Ovary (tissue), 9 donors: Measurements from ENCODE around the gene RRAS2. TPM values are rescaled to one million over a fixed set of nuclear protein-coding genes. Genes with fewer than 3 reads are reported as not detected.

Experiments used
- DNase-seq, 5 donors: peaks; one replicate each; pipeline ENCODE4 v3.0.0-alpha.2; 2019 to 2020
- H3K27ac ChIP-seq, 2 donors: fragments of 200-600 bp; one replicate each; pipeline versions ENCODE4 v1.5.1 to v1.8.0; 2019 to 2022
- H3K27me3 ChIP-seq: fragments of 200-600 bp; one replicate; pipeline ENCODE4 v1.8.0; 2022
- H3K36me3 ChIP-seq: fragments of 200-600 bp; sonication (generic); one replicate; pipeline ENCODE4 v1.5.1; 2019
- H3K4me1 ChIP-seq: one replicate; pipeline ENCODE4 v1.8.1; 2013; ENCODE audit warnings: mild to moderate bottlenecking, moderate library complexity; ENCODE audit not compliant: insufficient read depth
- H3K4me3 ChIP-seq: fragments of 200-600 bp; sonication (generic); one replicate; pipeline ENCODE4 v1.5.1; 2017
- H3K9me3 ChIP-seq, 2 donors: fragments of 200-600 bp in 1 of 2; sonication (generic) in 1 of 2; one replicate each; pipeline versions ENCODE4 v1.5.1 to v1.8.1; 2013 to 2019; ENCODE audit warnings: mild to moderate bottlenecking in 1 of 2, moderate library complexity in 1 of 2
- CTCF ChIP-seq, 3 donors: fragments of 450-650 bp in 2 of 3; fragments of 200-600 bp in 1 of 3; IDR thresholded peaks; one replicate each; pipeline versions ENCODE4 v1.5.1 to v1.8.0; 2016 to 2022; ENCODE audit warnings: antibody characterized with exemption in 3 of 3, mild to moderate bottlenecking in 1 of 3
- EP300 ChIP-seq: sonication (generic); formaldehyde crosslinking; IDR thresholded peaks from one replicate; pipeline ENCODE4 v1.6.1; 2017; ENCODE audit warnings: antibody characterized with exemption
- POLR2A ChIP-seq: fragments of 450-650 bp; IDR thresholded peaks from one replicate; pipeline ENCODE4 v1.6.1; 2017; ENCODE audit warnings: antibody characterized with exemption, mild to moderate bottlenecking, moderate library complexity
- WGBS, 3 donors: extraction: QIAGEN DNeasy Blood & Tissue Kit in 1 of 3; methylation state at CpG; one replicate each; pipeline versions ENCODE4 v1.1.5 to v1.1.7; 2013 to 2017; 5-methylcytosine and 5-hydroxymethylcytosine counted together
- intact Hi-C, 4 donors: fragments of 100-400 bp; cut with DNase I; formaldehyde crosslinking; loops; one replicate each; pipeline versions ENCODE4 v1.11.0 to v1.15.1; 2022 to 2023
- polyA plus RNA-seq, 2 donors: library from polyadenylated mRNA; stranded (reverse); fragments of 200-250 nt in 1 of 2; fragments of 350-450 nt in 1 of 2; fragmentation: Illumina TruSeq in 1 of 2; extraction: RNeasy Lipid Tissue Mini Kit (QIAGEN cat#74804) in 1 of 2; gene quantifications; one replicate each; pipeline ENCODE4 v1.2.3, GENCODE V29; 2013 to 2014
- total RNA-seq, 7 donors: library from RNA; depleted of rRNA in 2 of 7; stranded (reverse); fragments of >200 nt in 2 of 7; fragmentation: NEBNext Ultra II Directional in 3 of 7; extraction: Animal tissue kit (Norgen Biotek cat#: 25700) in 3 of 7; gene quantifications; one replicate each; pipeline versions ENCODE4 v1.1.0 to v1.2.4, GENCODE V29; 2016 to 2023
- donor health status: DM: no; HTN: no; CAD: no; lungs with moderate emphysema.
- donor health status: DM: no; HTN: no; CAD: no.
- donor health status: Bipolar disorder and iron deficiency.
- donor health status: DM: yes; HTN: yes; CAD: no.
- donor health status: DM: no; HTN: no; CAD: no.
- donor health status: DM: yes; HTN: yes; CAD: no.

RRAS2 gene
- total and polyA plus RNA-seq, 9 donors = 25.7 to 45.2 (median 34.8) TPM

- H3K9me3 ChIP-seq = no peaks in the 10 kb centered on the region
- intact Hi-C loops = no loop called here
- no peaks in the 10 kb centered on the region for H3K4me1 ChIP-seq
- no peak for DNase-seq
- no peaks in the 10 kb centered on the region for H3K27me3 ChIP-seq
- H3K27ac ChIP-seq = no peak overlapping the region
- no peak for TF ChIP-seq CTCF (IDR thresholded peaks at IDR 0.05)
- no peak for TF ChIP-seq EP300
- TF ChIP-seq POLR2A = no peak
- H3K36me3 ChIP-seq = no peaks in the 10 kb centered on the region
- H3K4me3 ChIP-seq = no peak overlapping the region
Measured at GRCh38 chr11:14396273-14396672, 37.3 kb upstream of the RRAS2 start.

DNA sequence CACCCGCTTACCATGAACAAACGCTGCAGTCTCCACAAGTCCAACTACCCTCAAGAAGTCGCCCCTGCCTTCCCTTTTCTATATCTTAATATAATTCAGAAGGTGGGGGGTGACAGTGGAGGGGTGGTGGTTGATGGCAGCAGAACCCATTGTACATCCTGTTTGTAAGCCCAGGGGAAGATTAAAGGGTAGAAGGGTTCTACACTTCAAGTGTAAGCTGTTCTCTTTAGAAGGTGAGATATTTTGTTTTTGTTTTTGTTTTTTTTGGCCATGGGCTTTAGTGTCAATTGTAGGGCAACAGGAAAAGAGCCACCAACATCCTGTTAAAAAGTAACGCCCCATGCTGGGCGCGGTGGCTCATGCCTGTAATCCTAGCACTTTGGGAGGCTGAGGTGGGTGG is 34.9 kb upstream of the RRAS2 start:
- H3K36me3 ChIP-seq = no peaks in the 10 kb centered on the region
- DNase-seq = no peak
- H3K9me3 ChIP-seq = no peaks in the 10 kb centered on the region
- TF ChIP-seq POLR2A (no peak), EP300 (no peak), CTCF (IDR thresholded peaks at IDR 0.05) (no peak)
- WGBS, 3 donors = 94 to 99% (median 94%) methylated on average over 6 of the region's 6 CpGs
- no peak overlapping the region for H3K4me3 ChIP-seq
- H3K27ac ChIP-seq = no peak overlapping the region
- no peaks in the 10 kb centered on the region for H3K27me3 ChIP-seq
- intact Hi-C loops = no loop called here
- no peaks in the 10 kb centered on the region for H3K4me1 ChIP-seq

DNA sequence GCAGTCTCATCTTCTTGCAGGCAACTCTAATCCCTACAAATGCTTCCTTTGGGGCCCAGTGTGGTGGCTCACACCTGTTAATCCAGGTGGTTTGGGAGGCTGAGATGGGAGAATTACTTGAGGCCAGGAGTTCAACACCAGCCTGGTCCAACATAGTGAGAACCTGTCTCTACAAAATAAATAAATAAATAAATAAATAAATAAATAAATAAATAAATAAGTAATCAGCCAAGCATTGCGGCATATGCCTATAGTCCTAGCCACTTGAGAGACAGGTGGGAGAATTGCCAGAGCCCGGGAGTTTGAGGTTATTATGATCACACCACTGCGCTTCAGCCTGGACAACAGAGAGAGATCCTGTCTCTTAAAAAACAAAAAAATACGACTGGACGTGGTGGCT is 34.1 kb upstream of the RRAS2 start:
- no peaks in the 10 kb centered on the region for H3K27me3 ChIP-seq
- no peak overlapping the region for H3K27ac ChIP-seq
- intact Hi-C loops = no loop called here
- H3K4me1 ChIP-seq = no peaks in the 10 kb centered on the region
- H3K4me3 ChIP-seq = no peak overlapping the region
- no peaks in the 10 kb centered on the region for H3K36me3 ChIP-seq
- no peaks in the 10 kb centered on the region for H3K9me3 ChIP-seq
- no peak for DNase-seq
- WGBS, 3 donors = 93 to 97% (median 95%) methylated on average over 5 of the region's 5 CpGs
- no peak for TF ChIP-seq CTCF (IDR thresholded peaks at IDR 0.05)
- no peak for TF ChIP-seq POLR2A
- TF ChIP-seq EP300 = no peak

DNA sequence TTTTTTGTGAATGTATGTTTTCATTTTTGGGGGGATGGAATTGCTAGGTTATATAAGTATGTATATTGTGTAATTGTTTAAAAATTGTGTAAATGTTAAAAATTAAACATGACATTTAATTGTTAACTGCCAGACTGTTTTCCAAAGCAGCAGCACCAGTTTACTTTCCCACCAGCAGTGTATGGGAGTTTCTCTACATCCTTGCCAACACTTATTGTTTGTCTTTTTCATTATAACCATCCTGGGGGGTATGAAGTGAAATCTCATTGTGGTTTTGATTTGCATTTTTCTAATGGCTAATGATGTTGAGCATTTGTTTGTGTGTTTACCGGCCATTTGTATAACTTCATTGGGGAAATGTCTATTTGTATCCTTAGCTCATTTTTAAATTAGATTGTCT is 31.7 kb upstream of the RRAS2 start:
- Histone ChIP-seq H3K4me1 (peaks cover 3% of the 10 kb centered on the region), H3K9me3 (no peaks in the 10 kb centered on the region), H3K36me3 (no peaks in the 10 kb centered on the region), H3K4me3 (no peak overlapping the region), H3K27me3 (no peaks in the 10 kb centered on the region), H3K27ac (no peak overlapping the region)
- TF ChIP-seq EP300 (no peak), POLR2A (no peak), CTCF (IDR thresholded peaks at IDR 0.05) (no peak)
- 66 to 90% (median 75%) methylated on average over 1 of the region's 1 CpG for WGBS, 3 donors
- DNase-seq = no peak
- intact Hi-C loops = no loop called here

- no peaks in the 10 kb centered on the region for H3K36me3 ChIP-seq
- no peak overlapping the region for H3K27ac ChIP-seq
- no peak overlapping the region for H3K4me3 ChIP-seq
- WGBS, 3 donors = 56 to 78% (median 68%) methylated on average over 4 of the region's 4 CpGs
- no peak for TF ChIP-seq EP300
- TF ChIP-seq CTCF (IDR thresholded peaks at IDR 0.05) = no peak
- TF ChIP-seq POLR2A = no peak
- peaks cover 3% of the 10 kb centered on the region for H3K4me1 ChIP-seq
- DNase-seq = no peak
- intact Hi-C loops = no loop called here
- no peaks in the 10 kb centered on the region for H3K9me3 ChIP-seq
- no peaks in the 10 kb centered on the region for H3K27me3 ChIP-seq
Measured at GRCh38 chr11:14388352-14388751, 29.4 kb upstream of the RRAS2 start.
